ENCODE data around the gene UBE2J2.

DNA sequence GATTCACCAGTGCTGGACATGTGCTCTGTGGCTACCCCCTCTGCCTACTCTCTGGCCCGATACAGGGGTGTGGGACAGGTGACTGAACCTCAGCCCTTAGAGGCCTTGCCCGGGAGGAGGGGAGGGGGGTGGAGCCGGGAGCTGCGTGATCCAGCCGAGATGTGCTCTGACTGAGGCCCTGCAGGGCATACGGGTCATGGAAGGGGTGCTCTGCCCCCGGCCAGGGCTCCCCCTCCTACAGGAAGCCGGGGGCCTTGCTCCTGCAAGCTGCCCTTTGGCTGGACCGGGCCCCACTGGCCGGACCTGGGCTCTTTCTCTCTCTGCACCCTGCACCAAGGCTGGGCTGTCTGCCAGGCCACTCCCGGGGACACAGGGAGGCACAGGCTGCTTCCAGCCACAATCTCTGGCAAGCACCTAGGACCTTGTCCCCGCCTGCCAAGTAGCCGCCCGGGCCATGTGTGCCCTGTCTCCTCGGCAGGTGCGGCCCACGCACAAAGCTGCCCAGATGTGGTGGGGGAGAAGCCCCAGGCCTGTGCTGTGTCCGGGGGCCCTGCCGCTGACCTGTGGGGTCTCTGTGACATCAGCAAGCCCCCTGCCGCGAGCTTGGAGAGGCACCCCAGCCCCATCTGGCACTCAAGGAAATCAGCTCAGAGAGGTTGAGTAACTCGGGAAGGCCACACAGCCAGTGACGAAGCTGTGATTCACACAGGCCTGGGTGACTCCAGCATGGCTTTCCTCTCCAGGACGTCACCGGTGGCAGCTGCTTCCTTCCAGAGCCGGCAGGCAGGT is 8.1 kb upstream of the UBE2J2 start:
- TF ChIP-seq, protein P1, sequence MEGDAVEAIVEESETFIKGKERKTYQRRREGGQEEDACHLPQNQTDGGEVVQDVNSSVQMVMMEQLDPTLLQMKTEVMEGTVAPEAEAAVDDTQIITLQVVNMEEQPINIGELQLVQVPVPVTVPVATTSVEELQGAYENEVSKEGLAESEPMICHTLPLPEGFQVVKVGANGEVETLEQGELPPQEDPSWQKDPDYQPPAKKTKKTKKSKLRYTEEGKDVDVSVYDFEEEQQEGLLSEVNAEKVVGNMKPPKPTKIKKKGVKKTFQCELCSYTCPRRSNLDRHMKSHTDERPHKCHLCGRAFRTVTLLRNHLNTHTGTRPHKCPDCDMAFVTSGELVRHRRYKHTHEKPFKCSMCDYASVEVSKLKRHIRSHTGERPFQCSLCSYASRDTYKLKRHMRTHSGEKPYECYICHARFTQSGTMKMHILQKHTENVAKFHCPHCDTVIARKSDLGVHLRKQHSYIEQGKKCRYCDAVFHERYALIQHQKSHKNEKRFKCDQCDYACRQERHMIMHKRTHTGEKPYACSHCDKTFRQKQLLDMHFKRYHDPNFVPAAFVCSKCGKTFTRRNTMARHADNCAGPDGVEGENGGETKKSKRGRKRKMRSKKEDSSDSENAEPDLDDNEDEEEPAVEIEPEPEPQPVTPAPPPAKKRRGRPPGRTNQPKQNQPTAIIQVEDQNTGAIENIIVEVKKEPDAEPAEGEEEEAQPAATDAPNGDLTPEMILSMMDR (conservative IDR thresholded peaks at IDR 0.05; ENCODE audit: low read depth, low read length), result no peak
- TF ChIP-seq EZH2 (IDR thresholded peaks at IDR 0.05; ENCODE audit: low read length, unreplicated experiment), result no peak

Data from PC-3 (cell line).